ENCODE measurements around the gene FMN1. TPM values are rescaled to one million over a fixed set of nuclear protein-coding genes. Genes with fewer than 3 reads are reported as not detected.

Gene FMN1
- total RNA-seq, 2 donors from 2014 or later, result 2.4 to 3.1 TPM

- no peaks in the 10 kb centered on the region for H3K4me1 ChIP-seq
- TF ChIP-seq CTCF (IDR thresholded peaks at IDR 0.05), result no peak
- H3K4me3 ChIP-seq, result no peak overlapping the region
- H3K36me3 ChIP-seq, result no peaks in the 10 kb centered on the region
- H3K27ac ChIP-seq, result no peak overlapping the region
- H3K27me3 ChIP-seq, result no peaks in the 10 kb centered on the region
- DNase-seq (ENCODE audit: low spot score), result no peak
- H3K9me3 ChIP-seq, result no peaks in the 10 kb centered on the region
Observed at GRCh38 chr15:33183334-33183733, 11.2 kb downstream of the FMN1 start.

GRCh38 chr15:33182926-33183325 lies 11.6 kb downstream of the FMN1 start:
- DNase-seq (ENCODE audit: low spot score), result no peak
- no peak overlapping the region for H3K4me3 ChIP-seq
- H3K4me1 ChIP-seq, result no peaks in the 10 kb centered on the region
- no peaks in the 10 kb centered on the region for H3K9me3 ChIP-seq
- H3K36me3 ChIP-seq, result no peaks in the 10 kb centered on the region
- H3K27ac ChIP-seq, result no peak overlapping the region
- no peaks in the 10 kb centered on the region for H3K27me3 ChIP-seq
- TF ChIP-seq CTCF (IDR thresholded peaks at IDR 0.05), result no peak

GRCh38 chr15:33182278-33182905 lies 12.1 kb downstream of the FMN1 start:
- DNase-seq (ENCODE audit: low spot score), result no peak
- H3K9me3 ChIP-seq, result no peaks in the 10 kb centered on the region
- no peak overlapping the region for H3K4me3 ChIP-seq
- no peaks in the 10 kb centered on the region for H3K4me1 ChIP-seq
- no peaks in the 10 kb centered on the region for H3K27me3 ChIP-seq
- H3K36me3 ChIP-seq, result no peaks in the 10 kb centered on the region
- no peak for TF ChIP-seq CTCF (IDR thresholded peaks at IDR 0.05)
- no peak overlapping the region for H3K27ac ChIP-seq

- H3K4me1 ChIP-seq, result no peaks in the 10 kb centered on the region
- H3K27me3 ChIP-seq, result no peaks in the 10 kb centered on the region
- H3K27ac ChIP-seq, result no peak overlapping the region
- H3K4me3 ChIP-seq, result no peak overlapping the region
- TF ChIP-seq CTCF (IDR thresholded peaks at IDR 0.05), result no peak
- no peak for DNase-seq (ENCODE audit: low spot score)
- H3K36me3 ChIP-seq, result no peaks in the 10 kb centered on the region
- no peaks in the 10 kb centered on the region for H3K9me3 ChIP-seq
Observed at GRCh38 chr15:33179874-33180273, 14.6 kb downstream of the FMN1 start.

GRCh38 chr15:33171202-33171601 lies 23.3 kb downstream of the FMN1 start:
- H3K4me1 ChIP-seq, result no peaks in the 10 kb centered on the region
- H3K27me3 ChIP-seq, result no peaks in the 10 kb centered on the region
- no peak overlapping the region for H3K27ac ChIP-seq
- TF ChIP-seq CTCF (IDR thresholded peaks at IDR 0.05), result no peak
- no peaks in the 10 kb centered on the region for H3K36me3 ChIP-seq
- no peak overlapping the region for H3K4me3 ChIP-seq
- H3K9me3 ChIP-seq, result no peaks in the 10 kb centered on the region
- DNase-seq (ENCODE audit: low spot score), result no peak

GRCh38 chr15:33169625-33170024 lies 24.9 kb downstream of the FMN1 start:
- H3K36me3 ChIP-seq, result no peaks in the 10 kb centered on the region
- no peaks in the 10 kb centered on the region for H3K4me1 ChIP-seq
- no peak overlapping the region for H3K4me3 ChIP-seq
- no peaks in the 10 kb centered on the region for H3K9me3 ChIP-seq
- no peak for TF ChIP-seq CTCF (IDR thresholded peaks at IDR 0.05)
- no peak for DNase-seq (ENCODE audit: low spot score)
- H3K27ac ChIP-seq, result no peak overlapping the region
- H3K27me3 ChIP-seq, result no peaks in the 10 kb centered on the region

Data from right atrium auricular region (tissue), 2 donors.